Activated naive CD4-positive, alpha-beta T cell treated with anti-CD3 and anti-CD28 coated beads, Interleukin-2, amount 50 U/mL, for 16 hours (primary cell): Measurements from ENCODE around the gene PITPNC1.
A peak's percentile ranks its signal among the peaks of the same experiment; 100 is the strongest.
"Not testable (repeated sequence)": the region's sequence is repeated elsewhere in the genome, so short reads cannot be mapped to it uniquely, and the experiment has no call there.

Experiments
- DNase-seq: peaks from one replicate; pipeline ENCODE4 v3.0.0-alpha.2; 2020

The PITPNC1 gene

DNA sequence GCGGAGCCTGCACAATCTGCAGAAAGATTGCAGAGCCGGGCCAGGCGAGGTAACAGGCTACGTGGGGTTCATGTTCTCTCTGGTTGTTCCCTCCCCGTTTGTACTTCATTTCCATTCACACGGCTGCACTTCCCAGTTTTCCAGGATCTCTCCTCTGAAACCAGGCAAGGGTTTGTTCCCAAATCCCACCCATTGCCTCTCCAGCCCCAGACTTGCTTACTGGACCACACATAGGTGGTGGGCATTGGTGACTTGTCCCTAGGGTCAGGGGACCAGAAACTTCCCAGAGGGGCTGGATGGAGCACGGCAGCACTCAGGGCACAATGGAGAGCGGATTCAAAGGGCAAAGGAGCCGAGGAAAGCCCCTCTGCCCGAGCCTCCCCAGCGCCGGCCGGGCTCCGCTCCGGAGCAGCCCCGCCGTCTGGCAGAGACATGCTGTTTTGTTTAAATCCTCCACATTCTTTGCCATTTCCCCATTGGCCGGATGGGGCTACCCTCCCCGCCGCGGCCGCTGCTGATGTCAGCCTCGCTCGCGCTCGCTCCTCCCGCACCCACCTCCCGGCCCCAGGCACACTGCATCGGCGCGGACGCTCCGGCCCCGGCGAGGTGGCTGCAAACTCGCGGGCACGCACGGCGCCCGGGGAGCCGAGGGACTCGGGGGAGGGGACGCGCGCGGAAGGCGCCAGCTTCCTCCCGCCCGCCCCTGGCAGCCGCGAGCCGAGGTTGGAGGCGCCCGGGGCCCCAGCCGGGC, at the start of gene PITPNC1:
Gene PITPNC1, plus strand, starts transcription at position 545 of the 751 bp plus-strand sequence.
- peak; percentile 87 for DNase-seq

DNA sequence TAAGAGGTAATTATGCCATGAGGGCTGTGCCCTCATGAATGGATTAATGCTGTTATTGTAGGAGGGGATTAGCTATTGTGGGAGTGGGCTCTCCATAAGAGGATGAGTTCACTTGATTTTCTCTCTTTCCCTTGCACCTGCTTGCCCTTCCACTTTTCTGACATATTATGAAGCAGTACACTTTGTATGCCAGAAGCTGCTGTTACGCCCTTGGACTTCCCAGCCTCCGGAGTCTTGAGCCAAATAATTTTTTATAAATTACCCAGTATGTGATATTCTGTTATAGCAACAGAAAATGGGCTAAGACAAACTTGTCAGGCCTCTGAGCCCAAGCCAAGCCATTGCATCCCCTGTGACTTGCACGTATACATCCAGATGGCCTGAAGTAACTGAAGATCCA, 49.1 kb upstream of the PITPNC1 start:
- DNase-seq, result no peak

DNA sequence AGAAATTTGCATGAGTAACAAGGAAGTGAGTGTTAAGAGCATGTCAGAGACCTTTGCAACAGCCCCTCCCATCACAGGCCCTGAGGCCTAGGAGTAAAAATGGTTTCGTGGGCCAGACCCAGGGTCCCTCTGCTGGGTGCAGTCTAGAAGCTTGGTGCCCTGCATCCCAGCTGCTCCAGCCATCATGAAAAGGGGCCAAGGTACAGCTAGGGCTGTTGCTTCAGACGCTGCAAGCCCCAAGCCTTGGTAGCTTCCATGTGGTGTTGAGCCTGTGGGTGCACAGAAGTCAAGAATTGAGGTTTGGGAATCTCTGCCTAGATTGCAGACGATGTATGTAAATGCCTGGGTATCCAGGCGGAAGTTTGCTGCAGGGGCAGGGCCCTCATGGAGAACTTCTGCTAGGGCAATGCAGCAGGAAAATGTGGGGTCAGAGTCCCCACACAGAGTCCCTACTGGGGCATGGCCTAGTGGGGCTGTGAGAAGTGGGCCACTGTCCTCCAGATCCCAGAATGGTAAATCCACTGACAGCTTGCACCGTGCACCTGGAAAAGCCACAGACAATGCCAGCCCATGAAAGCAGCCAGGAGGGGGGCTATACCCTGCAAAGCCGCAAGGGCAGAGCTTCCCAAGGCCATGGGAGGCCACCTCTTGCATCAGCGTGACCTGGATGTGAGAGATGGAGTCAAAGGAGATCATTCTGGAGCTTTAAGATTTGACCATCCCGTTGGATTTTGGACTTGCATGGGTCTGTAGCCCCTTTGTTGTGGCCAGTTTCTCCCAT, 45.5 kb upstream of the PITPNC1 start:
- DNase-seq, result not testable (repeated sequence)

DNA sequence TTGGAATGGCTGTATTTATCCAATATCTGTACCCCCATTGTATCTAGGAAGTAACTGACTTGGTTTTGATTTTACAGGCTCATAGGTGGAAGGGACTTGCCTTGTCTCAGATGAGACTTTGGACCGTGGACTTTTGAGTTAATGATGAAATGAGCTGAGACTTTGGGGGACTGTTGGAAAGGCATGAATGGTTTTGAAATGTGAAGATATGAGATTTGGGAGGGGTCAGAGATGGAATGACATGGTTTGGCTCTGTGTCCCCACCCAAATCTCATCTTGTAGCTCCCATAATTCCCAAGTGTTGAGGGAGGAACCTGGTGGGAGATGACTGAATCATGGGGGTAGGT, 44.9 kb upstream of the PITPNC1 start:
- not testable (repeated sequence) for DNase-seq

DNA sequence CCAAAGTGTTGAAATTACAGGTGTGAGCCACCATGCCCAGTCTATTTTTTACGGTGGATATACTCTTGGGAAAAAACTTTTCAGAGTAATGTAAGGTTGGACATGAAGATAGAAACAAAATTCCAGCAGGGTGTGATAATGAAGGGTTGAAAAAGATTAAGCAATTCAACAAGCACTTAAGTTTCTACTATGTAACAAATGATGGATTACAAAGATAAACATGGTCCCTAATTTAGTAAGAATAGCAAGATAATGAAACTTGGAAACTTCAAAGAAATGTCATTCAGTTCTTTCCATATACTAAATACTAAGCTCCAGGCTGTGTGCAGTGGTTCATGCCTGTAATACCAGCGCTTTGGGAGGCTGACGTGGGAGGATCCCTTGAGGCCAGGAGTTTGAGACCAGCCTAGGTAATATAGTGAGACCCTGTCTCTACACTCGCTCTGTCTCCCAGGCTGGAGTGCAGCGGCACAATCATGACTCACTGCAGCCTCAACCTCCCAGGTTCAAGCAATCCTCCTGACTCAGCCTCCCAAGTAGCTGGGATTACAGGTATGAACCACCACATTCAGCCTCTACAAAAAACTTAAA, 41.7 kb upstream of the PITPNC1 start:
- DNase-seq, result no peak

DNA sequence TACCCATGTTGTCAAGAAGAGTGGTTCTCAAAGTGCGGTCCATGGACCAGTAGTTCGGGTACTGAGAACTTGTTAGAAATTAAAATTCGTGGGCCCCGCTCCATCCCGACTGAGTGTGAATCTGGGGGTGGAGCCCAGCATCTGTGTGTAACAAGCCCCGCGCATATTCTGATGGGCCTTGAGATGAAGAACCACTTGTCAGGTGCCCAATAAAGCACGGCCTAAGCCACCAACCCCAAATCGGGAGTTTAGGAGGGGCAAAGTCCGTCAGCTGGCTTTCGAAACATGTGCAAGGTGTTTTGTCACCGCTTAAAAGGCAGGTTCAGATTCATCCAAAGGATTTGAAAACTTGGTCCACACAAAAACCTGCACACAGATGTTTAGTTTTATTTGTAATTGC, 40.2 kb upstream of the PITPNC1 start:
- no peak for DNase-seq

DNA sequence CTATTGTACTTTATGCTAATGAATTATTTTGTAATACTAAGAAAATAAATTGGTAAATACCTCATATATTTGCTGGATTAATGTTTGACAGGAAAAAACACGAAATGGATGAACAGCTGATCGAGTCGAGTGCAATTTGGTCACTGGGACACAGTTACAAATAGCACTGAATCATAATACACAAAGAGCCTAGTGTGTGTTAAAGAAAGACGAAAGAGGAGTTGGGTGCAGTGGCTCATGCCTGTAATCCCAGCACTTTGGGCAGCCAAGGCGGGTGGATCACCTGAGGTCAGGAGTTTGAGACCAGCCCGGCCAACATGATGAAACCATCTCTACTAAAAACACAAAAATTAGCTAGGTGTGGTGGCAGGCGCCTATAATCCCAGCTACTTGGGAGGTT, 38.7 kb upstream of the PITPNC1 start:
- not testable (repeated sequence) for DNase-seq

DNA sequence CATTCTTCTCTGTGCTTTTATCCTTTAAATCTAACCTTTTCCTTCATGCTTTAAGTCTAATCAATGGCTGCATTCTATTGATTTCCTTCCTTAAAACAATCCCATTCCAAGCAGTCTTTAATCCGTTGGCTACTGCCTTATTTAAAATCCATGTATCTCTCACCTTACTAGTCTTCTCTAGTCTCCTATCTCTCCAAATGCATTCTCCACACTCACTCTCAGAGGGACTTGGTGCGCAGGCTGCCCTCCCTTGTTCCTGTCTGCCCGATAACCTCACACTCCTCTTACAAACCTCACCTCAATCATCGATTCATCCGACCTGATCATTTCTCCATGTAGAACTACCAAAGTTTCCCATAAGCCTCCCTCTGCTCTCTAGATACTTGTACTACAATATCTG, 33.8 kb upstream of the PITPNC1 start:
- no peak for DNase-seq

DNA sequence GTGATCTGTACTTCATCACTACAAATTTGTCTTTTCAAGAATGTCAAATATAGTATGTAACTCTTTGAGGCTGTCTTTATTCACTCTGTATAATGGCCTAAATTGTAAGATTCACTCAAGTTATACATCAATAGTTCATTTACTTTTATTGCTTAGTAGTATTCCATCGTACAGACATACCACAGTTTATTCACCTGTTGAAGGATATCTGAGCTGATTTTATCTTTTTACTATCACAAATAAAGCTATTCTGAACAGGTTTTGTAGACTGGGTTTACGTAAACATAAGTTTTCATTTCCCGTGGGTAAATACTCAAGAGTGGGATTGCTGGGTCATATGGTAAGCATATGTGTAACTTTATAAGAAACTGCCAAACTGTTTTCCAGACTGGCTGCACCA, 29.3 kb upstream of the PITPNC1 start:
- DNase-seq, result no peak

DNA sequence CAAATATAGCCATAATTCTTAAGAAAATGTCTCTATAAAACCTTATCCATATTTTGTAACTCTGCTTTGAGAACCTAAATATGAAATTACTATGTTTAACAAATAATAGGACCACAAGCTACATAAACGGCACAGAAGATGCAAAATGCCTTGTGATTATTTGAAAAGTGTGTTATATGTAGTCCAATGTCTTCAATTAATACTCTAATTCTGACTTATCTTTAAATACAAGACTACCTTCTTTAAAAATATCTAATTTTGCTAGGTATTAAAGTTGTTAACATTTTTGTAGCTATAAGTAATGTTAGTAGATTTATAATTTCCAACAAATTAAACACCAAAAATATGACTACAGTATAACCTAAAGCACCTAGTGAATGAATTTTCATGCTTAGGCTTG, 27.7 kb upstream of the PITPNC1 start:
- no peak for DNase-seq

DNA sequence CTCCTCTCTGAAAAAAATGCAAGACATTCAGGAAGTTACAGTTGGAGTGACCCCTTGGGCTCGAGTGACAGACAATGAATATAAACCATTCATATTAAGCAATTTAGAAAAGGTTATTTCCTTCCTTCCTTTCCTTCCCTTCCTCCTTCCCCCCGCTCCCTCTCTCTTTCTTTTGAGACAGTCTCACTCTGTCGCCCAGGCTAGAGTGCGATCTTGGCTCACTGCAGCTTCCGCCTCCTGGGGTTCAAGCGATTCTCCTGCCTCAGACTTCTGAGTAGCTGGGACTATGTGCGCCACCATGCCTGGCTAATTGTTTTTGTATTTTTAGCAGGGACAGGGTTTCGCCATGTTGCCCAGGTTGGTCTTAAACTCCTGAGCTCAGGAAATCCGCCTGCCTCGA, 23.9 kb upstream of the PITPNC1 start:
- DNase-seq, result no peak

DNA sequence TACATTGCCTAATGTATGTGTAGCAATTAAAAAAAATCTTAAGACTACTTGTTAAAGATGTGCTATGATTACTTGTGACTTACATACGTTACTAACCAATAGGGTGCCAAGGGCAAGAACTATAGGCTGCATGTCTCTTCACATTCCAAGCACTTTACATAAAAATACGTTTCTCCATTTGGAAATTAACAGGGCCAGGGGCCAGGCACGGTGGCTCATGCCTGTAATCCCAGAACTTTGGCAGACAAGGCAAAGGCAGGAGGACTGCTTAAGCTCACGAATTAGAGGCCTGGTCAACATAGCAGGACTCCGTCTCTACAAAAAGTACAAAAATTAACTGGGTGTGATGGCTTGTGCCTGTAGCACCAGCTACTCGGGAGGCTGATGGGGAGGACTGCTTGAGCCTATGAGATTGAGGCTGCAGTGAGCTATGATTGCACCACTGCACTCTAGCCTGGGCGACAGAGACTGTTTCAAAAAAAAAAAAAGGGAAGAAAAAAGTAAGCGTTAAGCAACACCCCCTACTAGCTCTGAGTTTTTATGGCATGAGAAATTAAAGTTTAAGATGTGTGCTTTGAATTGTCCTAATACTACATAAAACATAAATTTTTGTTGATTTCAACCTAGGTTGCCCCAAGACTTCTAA, 23.0 kb upstream of the PITPNC1 start:
- DNase-seq, result no peak

DNA sequence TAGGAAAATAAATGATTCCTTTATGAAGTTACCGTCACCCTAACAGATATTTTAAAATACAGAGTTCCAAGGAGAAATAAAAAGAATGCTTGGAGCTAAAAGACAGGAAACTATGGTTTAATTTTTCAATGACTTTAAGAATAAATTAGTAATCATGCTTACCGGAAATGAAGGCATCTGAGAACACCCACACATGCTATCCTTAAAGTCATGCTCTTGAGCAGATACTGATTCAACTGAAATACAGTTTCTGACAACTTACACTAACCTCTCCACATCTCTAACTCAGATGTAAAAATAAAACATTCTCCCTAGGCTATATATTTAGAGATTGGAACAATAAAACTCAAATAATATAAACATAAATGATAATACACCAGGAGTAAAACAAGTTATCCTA, 18.5 kb upstream of the PITPNC1 start:
- no peak for DNase-seq

DNA sequence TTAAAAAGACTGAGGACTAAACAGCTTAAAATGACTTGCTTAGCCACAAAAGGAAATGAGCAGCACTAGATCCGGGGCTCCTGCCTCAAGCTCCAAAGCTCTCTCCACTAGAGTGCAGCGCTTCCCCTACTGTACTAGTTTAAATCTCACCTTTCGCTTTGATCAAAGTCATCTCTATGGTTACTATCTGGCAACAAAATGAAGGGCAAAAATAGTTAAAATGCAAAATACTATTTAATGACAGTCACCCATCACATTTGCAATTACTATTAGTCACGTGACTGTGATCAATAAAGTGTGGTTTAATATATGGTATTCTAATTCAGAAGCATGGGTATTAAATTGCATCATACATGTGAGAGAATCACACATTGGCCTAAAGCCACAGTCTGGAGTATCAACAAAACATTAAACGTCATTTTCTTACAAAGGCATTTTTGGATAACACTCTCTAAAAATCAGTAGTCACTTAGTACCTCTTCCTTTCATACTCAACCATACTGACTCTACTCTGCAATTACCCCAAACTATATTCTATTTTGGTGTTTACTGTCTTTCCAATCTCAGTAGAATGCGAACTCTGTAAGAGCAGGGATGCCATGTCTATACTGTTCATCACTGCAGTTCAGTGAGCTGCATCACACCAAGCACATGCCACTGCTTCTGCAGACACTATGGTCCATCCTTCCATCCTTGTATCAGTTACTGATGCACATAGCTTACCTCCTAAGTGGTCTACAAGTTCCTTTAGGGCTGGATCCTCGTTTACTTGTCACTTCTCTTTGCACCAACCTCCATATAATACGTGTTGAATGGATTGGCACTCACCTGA, 16.9 kb upstream of the PITPNC1 start:
- DNase-seq, result peak; percentile 30

DNA sequence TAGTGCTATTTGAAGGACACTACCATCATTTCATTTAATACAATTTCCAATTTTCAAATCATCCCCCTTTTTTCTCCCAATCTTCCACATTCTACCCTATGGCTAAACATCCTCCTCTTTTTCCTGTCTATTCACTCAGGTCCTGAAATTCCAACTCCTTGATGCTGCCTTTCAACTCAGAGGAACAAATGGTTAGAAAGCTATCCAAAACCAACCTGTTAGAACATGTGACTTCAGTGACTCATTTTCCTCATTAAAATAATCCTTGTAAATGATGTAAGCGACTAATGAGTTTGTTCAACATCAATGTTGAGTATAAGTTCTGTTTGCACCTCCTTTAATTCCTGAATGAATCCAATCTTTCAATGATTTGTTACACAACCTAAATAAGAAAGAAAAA, 16.2 kb upstream of the PITPNC1 start:
- DNase-seq, result no peak

DNA sequence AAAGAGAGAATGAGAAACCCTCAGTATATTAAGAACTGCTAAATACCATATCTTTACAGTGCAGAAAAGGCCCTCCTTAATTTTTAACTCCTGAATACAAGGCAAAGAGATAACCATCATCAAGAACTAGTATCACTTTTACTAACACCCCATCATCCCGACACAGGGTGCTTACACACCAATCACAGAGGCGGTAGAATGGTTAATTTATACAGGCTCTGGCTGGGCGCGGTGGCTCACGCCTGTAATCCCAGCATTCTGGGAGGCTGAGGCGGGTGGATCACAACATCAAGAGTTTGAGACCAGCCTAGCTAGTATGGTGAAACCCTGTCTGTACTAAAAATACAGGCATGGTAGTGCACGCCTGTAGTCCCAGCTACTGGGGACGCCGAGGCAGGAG, 14.9 kb upstream of the PITPNC1 start:
- no peak for DNase-seq

DNA sequence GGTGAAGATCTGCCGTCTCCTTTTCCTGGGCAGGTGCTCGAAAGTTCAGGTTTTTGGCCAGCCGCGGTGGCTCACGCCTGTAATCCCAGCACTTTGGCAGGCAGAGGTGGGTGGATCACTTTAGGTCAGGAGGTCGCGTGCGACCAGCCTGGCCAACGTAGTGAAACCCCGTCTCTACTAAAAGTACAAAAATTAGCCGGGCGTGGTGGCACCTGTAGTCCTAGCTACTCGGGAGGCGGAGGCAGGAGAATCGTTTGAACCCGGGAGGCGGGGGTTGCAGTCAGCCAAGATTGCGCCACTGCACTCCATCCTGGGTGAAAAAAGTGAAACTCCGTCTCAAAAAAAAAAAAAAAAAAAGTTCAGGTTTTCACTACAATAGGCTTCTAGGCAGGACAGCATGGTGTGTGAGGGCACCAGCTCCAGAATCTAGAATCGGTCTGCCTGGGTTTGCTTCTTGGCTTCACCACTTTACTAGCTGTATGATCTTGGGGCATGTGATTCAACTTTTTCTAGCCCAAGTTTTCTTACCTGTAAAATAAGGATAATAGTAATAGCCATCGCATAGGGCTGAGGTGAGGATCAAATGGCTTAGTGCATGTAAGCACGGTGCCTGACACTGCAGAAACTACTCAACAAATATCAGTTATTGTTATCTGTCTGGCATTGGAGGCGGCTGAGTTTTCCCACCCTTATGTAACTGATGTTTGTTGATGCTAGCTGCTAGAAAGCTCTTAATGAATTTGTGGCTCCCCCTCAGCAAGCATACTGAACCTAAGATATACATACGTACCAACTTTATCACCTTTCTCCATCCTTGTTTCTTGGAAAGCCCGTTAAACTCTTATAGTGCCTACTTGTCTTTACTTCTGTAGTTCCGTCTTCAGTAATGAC, 12.0 kb upstream of the PITPNC1 start:
- DNase-seq, result no peak

DNA sequence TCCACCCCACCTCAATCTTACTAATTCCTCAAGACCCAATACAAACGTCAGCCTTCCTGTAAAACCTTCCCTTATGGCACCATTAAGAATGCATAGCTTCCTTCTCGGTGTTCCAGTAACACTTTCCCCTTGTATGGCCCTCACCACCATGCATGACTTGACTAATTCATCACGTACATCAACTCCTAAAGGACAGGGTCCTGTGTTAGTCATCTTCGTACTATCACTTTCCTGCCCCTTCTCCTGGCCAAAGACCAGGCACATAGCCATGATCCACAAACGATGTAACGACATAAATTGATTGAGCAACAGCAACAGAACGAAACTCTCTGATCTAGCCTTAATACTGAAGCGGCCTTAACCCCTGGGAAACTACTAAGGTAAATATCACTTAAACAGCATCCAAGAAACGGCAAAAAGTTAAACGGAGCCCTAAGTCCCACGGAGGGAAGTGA, 11.3 kb upstream of the PITPNC1 start:
- DNase-seq, result no peak

DNA sequence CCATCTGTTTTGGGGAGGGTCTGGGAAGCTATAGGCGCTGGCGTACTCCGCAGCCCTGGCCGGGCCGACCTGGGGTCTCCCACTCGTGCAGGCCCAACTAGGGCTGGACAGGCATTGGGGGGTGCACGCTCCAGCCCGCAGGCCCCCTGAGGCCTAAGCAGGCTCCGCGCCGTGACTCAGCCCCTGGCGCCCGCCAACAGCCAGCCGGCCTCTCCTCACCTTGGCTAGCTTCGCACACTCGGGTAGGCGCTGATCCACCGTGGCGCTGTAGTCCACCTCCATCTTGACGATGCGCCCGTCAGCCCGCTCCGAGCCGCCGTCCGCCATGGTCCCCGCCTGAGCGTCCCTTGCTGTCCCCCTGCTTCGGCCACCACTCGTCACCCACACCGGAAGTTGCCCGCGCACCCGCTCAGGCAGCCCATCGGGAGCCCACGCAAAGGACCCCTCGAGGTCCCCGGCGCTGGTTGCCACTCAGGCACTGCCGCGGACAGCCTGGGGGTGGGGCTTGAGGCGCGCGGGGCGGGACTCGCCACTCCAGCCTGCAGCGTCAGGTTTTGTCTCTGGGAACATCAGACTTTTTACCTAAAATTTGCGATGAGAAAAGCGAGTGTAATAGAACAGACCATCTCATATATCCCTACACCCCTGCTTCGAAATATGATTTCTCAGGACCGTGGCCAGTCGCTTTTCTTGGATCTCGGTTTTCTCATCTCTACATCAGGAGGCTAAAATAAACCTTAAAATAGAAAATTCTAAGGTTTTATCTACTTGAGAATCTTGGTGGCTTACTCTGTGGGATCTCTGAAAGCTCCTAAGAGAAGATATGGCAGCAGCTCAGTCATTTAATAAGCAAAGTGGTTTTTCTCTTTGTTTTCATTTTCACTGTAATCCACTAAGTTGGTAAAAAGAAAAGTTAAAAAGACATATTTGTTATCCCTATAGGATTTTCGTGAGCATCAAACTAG, 10.6 kb upstream of the PITPNC1 start, which contains the start of gene PSMD12:
Gene PSMD12, minus strand, starts transcription at position 385 of the 965 bp plus-strand sequence. Its CDS starts 58 bp downstream, at position 327.
- peak; percentile 94 for DNase-seq

DNA sequence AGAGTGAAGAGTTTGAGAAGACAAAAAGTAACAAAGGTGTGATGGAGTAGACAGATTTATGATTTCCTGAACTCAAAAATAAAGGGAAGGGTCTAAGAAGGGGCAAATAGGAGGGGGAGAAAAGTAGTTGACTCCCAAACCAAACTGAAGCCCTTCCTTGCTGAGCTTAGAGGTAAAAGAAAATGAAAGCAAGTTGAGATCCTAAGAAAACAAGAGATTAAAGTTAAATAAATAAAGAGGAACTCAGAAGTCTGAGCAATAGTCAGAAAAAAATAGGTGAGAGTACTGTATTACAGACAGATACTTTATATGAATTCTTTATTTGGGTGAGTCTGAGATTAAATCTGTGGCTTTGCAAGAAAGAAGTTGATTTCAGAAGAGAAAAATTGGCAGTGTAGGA, 7.4 kb upstream of the PITPNC1 start:
- no peak for DNase-seq
